Thyroid gland (tissue), 4 donors: ENCODE measurements around the gene ADARB2. TPM values are rescaled to one million over a fixed set of nuclear protein-coding genes. Genes with fewer than 3 reads are reported as not detected.

ENCODE experiments used
- DNase-seq, 2 donors: peaks; one replicate each; pipeline ENCODE4 v3.0.0-alpha.2; 2019
- H3K27ac ChIP-seq, 3 donors: fragments of 200-600 bp; sonication (generic); 1 replicate in 2 of 3; 2 replicates in 1 of 3; pipeline ENCODE4 v1.5.1; 2016 to 2019; ENCODE audit warnings: mild to moderate bottlenecking in 1 of 3, moderate library complexity in 1 of 3
- H3K27me3 ChIP-seq: fragments of 200-600 bp; sonication (generic); one replicate; pipeline ENCODE4 v1.5.1; 2019
- H3K36me3 ChIP-seq, 2 donors: fragments of 200-600 bp; sonication (generic); one replicate each; pipeline ENCODE4 v1.5.1; 2016 to 2019
- H3K4me1 ChIP-seq, 2 donors: fragments of 200-600 bp; sonication (generic); one replicate each; pipeline ENCODE4 v1.5.1; 2017 to 2019
- H3K4me3 ChIP-seq, 3 donors: fragments of 200-600 bp; sonication (generic); replicated peaks in 1 of 3; 1 replicate in 2 of 3; 2 replicates in 1 of 3; pipeline ENCODE4 v1.5.1; 2016; ENCODE audit warnings: mild to moderate bottlenecking in 1 of 3
- H3K9me3 ChIP-seq: fragments of 200-600 bp; sonication (generic); one replicate; pipeline ENCODE4 v1.5.1; 2017
- POLR2A ChIP-seq, 2 donors: fragments of 450-650 bp; IDR thresholded peaks; one replicate each; pipeline ENCODE4 v1.6.1; 2017; ENCODE audit warnings: antibody characterized with exemption in 2 of 2, mild to moderate bottlenecking in 2 of 2, moderate library complexity in 1 of 2
- WGBS, 2 donors: methylation state at CpG; one replicate each; pipeline ENCODE4 v1.1.5; 2017; 5-methylcytosine and 5-hydroxymethylcytosine counted together
- intact Hi-C: fragments of 100-400 bp; cut with DNase I; formaldehyde crosslinking; loops from one replicate; pipeline ENCODE4 v1.15.1; 2023
- total RNA-seq, 4 donors: library from RNA; depleted of rRNA; stranded (reverse); fragments of >200 nt; gene quantifications; one replicate each; pipeline ENCODE4 v1.2.3, GENCODE V29; 2016
- TF ChIP-seq, protein P1 (sequence below), 6 experiments: fragments of 200-600 bp in 3 of 6; fragments of 450-650 bp in 3 of 6; sonication (generic) in 3 of 6; IDR thresholded peaks; one replicate each; pipeline ENCODE4 v1.5.1; 2016 to 2019; ENCODE audit warnings: antibody characterized with exemption in 6 of 6, mild to moderate bottlenecking in 2 of 6, inconsistent platforms in 1 of 6, moderate library complexity in 1 of 6

Gene ADARB2
- total RNA-seq, 4 donors from 2014 or later, result 0.08 to 0.15 TPM; not detected in 2

GRCh38 chr10:1444826-1445225 lies 292.5 kb downstream of the ADARB2 start:
- TF ChIP-seq, protein P1, sequence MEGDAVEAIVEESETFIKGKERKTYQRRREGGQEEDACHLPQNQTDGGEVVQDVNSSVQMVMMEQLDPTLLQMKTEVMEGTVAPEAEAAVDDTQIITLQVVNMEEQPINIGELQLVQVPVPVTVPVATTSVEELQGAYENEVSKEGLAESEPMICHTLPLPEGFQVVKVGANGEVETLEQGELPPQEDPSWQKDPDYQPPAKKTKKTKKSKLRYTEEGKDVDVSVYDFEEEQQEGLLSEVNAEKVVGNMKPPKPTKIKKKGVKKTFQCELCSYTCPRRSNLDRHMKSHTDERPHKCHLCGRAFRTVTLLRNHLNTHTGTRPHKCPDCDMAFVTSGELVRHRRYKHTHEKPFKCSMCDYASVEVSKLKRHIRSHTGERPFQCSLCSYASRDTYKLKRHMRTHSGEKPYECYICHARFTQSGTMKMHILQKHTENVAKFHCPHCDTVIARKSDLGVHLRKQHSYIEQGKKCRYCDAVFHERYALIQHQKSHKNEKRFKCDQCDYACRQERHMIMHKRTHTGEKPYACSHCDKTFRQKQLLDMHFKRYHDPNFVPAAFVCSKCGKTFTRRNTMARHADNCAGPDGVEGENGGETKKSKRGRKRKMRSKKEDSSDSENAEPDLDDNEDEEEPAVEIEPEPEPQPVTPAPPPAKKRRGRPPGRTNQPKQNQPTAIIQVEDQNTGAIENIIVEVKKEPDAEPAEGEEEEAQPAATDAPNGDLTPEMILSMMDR (IDR thresholded peaks at IDR 0.05), result no peak
- no peak for TF ChIP-seq POLR2A (IDR thresholded peaks at IDR 0.05)

GRCh38 chr10:1440897-1441296 lies 296.4 kb downstream of the ADARB2 start:
- intact Hi-C loops, result no loop called here
- no peak for DNase-seq
- no peaks in the 10 kb centered on the region for H3K9me3 ChIP-seq
- no peaks in the 10 kb centered on the region for H3K36me3 ChIP-seq
- H3K27ac ChIP-seq, result no peak overlapping the region
- H3K4me1 ChIP-seq, result no peaks in the 10 kb centered on the region
- no peak for TF ChIP-seq POLR2A (IDR thresholded peaks at IDR 0.05)
- TF ChIP-seq, protein P1 (IDR thresholded peaks at IDR 0.05), result no peak
- 79 to 82% methylated on average over 2 of the region's 2 CpGs for WGBS, 2 donors
- H3K4me3 ChIP-seq, result no peak overlapping the region
- no peaks in the 10 kb centered on the region for H3K27me3 ChIP-seq

More at GRCh38 chr10:1444826-1445225, 292.5 kb downstream of the ADARB2 start:
- Histone ChIP-seq H3K27me3 (no peaks in the 10 kb centered on the region), H3K36me3 (no peaks in the 10 kb centered on the region), H3K27ac (no peak overlapping the region), H3K4me1 (no peaks in the 10 kb centered on the region), H3K4me3 (no peak overlapping the region), H3K9me3 (no peaks in the 10 kb centered on the region)
- intact Hi-C loops, result no loop called here
- WGBS, 2 donors, result 88 to 91% methylated on average over 2 of the region's 2 CpGs
- no peak for DNase-seq

GRCh38 chr10:1434912-1435692 lies 302.2 kb downstream of the ADARB2 start:
- intact Hi-C loops, result no loop called here
- 62 to 68% methylated on average over 19 to 22 of the region's 22 CpGs for WGBS, 2 donors

DNA sequence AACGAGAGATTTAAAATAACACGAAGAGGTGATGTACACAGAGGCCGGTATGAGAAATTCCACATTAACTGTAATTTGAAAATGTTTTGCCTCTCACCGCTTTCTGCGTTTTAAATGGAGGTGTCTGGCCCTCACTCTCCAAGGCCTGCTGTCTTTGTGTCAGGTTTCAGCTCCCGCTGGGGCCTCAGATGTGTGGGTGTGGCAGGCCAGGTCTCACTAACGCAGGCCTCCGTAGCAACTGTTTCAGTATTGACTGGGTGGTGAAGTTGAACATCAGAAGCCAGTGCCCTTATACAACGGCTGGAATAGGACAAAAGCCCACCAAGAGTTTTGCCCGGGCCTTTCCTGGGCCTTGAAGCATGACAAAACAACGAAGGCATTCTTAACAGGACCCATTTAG lies 303.1 kb downstream of the ADARB2 start:
- no peaks in the 10 kb centered on the region for H3K36me3 ChIP-seq
- no peak overlapping the region for H3K27ac ChIP-seq
- H3K9me3 ChIP-seq, result no peaks in the 10 kb centered on the region
- no peak overlapping the region for H3K4me3 ChIP-seq
- no peak for DNase-seq
- no peak for TF ChIP-seq POLR2A (IDR thresholded peaks at IDR 0.05)
- TF ChIP-seq, protein P1 (IDR thresholded peaks at IDR 0.05), result no peak
- no peaks in the 10 kb centered on the region for H3K27me3 ChIP-seq
- H3K4me1 ChIP-seq, result no peaks in the 10 kb centered on the region
- intact Hi-C loops, result no loop called here
- 61 to 64% methylated on average over 8 to 11 of the region's 11 CpGs for WGBS, 2 donors

More at GRCh38 chr10:1434912-1435692, 302.2 kb downstream of the ADARB2 start:
- no peaks in the 10 kb centered on the region for H3K4me1 ChIP-seq
- no peaks in the 10 kb centered on the region for H3K9me3 ChIP-seq
- no peak for DNase-seq
- H3K27ac ChIP-seq, result no peak overlapping the region
- H3K4me3 ChIP-seq, result no peak overlapping the region
- no peaks in the 10 kb centered on the region for H3K27me3 ChIP-seq
- no peaks in the 10 kb centered on the region for H3K36me3 ChIP-seq
- TF ChIP-seq POLR2A (IDR thresholded peaks at IDR 0.05), result no peak
- TF ChIP-seq, protein P1 (IDR thresholded peaks at IDR 0.05), result no peak

GRCh38 chr10:1432161-1432560 lies 305.2 kb downstream of the ADARB2 start:
- TF ChIP-seq POLR2A (IDR thresholded peaks at IDR 0.05), result no peak
- TF ChIP-seq, protein P1 (IDR thresholded peaks at IDR 0.05), result no peak
- no peak overlapping the region for H3K27ac ChIP-seq
- no peaks in the 10 kb centered on the region for H3K9me3 ChIP-seq
- intact Hi-C loops, result no loop called here
- no peak overlapping the region for H3K4me3 ChIP-seq
- no peak for DNase-seq
- H3K27me3 ChIP-seq, result no peaks in the 10 kb centered on the region
- 81 to 84% methylated on average over 3 of the region's 3 CpGs for WGBS, 2 donors
- no peaks in the 10 kb centered on the region for H3K36me3 ChIP-seq
- H3K4me1 ChIP-seq, result no peaks in the 10 kb centered on the region
